ENCODE data around the gene JMJD8. TPM values are rescaled to one million over a fixed set of nuclear protein-coding genes. Genes with fewer than 3 reads are reported as not detected.

The JMJD8 gene
- total and polyA plus RNA-seq, 9 of the 15 experiments (the other 6 are each of a cell fraction or from before 2014, with no cell fraction given): 1.2 to 50.6 (median 29.3) TPM

DNA sequence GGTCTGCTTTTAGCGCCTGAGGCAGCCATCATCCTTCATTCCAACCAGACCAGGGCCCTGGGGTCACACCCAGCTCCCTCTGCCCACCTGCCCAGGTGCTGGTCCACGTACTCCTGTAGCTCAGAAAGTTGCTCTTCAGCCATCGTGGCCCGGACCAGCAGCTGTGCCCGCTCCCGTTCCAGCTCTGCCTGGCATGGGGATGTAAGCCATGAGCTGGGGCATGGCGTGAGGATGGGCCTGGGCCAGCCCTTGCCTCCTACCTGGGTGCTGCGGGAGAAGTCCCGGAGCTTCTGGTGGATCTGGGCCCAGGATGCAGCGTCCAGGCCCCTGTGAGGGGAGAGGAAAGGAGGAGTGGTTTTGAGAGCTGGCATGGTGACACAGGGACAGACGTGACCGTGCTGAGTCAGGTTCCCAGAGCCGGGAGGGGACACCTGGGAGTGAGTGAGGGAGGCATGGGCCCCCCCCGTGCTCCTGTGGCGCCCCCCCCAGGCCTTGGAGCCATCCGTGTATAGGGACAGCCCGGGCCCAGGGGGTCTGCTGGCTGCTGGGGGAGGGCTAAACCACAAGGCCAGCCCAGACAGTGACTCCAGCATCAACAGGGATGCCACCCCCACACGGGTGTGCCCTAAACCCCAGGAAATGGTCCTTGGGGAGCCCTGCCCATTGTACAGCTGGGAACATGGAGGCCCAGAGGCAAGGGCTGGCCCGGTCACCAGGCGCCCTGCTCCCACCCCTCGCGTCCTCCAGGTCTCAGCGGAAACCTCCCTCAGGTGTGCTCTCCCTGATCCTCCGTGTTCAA, 38.9 kb upstream of the JMJD8 start (continued):
- TF ChIP-seq, protein P1, sequence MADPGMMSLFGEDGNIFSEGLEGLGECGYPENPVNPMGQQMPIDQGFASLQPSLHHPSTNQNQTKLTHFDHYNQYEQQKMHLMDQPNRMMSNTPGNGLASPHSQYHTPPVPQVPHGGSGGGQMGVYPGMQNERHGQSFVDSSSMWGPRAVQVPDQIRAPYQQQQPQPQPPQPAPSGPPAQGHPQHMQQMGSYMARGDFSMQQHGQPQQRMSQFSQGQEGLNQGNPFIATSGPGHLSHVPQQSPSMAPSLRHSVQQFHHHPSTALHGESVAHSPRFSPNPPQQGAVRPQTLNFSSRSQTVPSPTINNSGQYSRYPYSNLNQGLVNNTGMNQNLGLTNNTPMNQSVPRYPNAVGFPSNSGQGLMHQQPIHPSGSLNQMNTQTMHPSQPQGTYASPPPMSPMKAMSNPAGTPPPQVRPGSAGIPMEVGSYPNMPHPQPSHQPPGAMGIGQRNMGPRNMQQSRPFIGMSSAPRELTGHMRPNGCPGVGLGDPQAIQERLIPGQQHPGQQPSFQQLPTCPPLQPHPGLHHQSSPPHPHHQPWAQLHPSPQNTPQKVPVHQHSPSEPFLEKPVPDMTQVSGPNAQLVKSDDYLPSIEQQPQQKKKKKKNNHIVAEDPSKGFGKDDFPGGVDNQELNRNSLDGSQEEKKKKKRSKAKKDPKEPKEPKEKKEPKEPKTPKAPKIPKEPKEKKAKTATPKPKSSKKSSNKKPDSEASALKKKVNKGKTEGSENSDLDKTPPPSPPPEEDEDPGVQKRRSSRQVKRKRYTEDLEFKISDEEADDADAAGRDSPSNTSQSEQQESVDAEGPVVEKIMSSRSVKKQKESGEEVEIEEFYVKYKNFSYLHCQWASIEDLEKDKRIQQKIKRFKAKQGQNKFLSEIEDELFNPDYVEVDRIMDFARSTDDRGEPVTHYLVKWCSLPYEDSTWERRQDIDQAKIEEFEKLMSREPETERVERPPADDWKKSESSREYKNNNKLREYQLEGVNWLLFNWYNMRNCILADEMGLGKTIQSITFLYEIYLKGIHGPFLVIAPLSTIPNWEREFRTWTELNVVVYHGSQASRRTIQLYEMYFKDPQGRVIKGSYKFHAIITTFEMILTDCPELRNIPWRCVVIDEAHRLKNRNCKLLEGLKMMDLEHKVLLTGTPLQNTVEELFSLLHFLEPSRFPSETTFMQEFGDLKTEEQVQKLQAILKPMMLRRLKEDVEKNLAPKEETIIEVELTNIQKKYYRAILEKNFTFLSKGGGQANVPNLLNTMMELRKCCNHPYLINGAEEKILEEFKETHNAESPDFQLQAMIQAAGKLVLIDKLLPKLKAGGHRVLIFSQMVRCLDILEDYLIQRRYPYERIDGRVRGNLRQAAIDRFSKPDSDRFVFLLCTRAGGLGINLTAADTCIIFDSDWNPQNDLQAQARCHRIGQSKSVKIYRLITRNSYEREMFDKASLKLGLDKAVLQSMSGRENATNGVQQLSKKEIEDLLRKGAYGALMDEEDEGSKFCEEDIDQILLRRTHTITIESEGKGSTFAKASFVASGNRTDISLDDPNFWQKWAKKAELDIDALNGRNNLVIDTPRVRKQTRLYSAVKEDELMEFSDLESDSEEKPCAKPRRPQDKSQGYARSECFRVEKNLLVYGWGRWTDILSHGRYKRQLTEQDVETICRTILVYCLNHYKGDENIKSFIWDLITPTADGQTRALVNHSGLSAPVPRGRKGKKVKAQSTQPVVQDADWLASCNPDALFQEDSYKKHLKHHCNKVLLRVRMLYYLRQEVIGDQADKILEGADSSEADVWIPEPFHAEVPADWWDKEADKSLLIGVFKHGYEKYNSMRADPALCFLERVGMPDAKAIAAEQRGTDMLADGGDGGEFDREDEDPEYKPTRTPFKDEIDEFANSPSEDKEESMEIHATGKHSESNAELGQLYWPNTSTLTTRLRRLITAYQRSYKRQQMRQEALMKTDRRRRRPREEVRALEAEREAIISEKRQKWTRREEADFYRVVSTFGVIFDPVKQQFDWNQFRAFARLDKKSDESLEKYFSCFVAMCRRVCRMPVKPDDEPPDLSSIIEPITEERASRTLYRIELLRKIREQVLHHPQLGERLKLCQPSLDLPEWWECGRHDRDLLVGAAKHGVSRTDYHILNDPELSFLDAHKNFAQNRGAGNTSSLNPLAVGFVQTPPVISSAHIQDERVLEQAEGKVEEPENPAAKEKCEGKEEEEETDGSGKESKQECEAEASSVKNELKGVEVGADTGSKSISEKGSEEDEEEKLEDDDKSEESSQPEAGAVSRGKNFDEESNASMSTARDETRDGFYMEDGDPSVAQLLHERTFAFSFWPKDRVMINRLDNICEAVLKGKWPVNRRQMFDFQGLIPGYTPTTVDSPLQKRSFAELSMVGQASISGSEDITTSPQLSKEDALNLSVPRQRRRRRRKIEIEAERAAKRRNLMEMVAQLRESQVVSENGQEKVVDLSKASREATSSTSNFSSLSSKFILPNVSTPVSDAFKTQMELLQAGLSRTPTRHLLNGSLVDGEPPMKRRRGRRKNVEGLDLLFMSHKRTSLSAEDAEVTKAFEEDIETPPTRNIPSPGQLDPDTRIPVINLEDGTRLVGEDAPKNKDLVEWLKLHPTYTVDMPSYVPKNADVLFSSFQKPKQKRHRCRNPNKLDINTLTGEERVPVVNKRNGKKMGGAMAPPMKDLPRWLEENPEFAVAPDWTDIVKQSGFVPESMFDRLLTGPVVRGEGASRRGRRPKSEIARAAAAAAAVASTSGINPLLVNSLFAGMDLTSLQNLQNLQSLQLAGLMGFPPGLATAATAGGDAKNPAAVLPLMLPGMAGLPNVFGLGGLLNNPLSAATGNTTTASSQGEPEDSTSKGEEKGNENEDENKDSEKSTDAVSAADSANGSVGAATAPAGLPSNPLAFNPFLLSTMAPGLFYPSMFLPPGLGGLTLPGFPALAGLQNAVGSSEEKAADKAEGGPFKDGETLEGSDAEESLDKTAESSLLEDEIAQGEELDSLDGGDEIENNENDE (IDR thresholded peaks at IDR 0.05; ENCODE audit: low read depth, low read length): no peak
- TF ChIP-seq FOS (IDR thresholded peaks at IDR 0.05; ENCODE audit: extremely low read depth, insufficient read length) (no peak), POLR2G (IDR thresholded peaks at IDR 0.05; ENCODE audit: low read depth, low read length) (peak; percentile 60; the same call in 1 of the 2 replicates), CBX1 (IDR thresholded peaks at IDR 0.05; ENCODE audit: low read depth) (peak; percentile 39; the same call in 1 of the 2 replicates), RCOR1 (IDR thresholded peaks at IDR 0.05; ENCODE audit: borderline replicate concordance in 1 of 2, low read depth in 2 of 2, low read length in 2 of 2) (peak in 1 of 2 experiments; percentile 9; a peak in 1 of 4 replicates), ZNF347 (CRISPR knock-in tag; IDR thresholded peaks at IDR 0.05; ENCODE audit: low read depth) (no peak), ZNF584 (CRISPR knock-in tag; IDR thresholded peaks at IDR 0.05; ENCODE audit: low read depth) (no peak), ZC3H8 (IDR thresholded peaks at IDR 0.05) (no peak), HEY1 (CRISPR knock-in tag; IDR thresholded peaks at IDR 0.05; ENCODE audit: borderline replicate concordance) (no peak), GABPB1 (CRISPR knock-in tag; IDR thresholded peaks at IDR 0.05) (no peak), PML (IDR thresholded peaks at IDR 0.05; ENCODE audit: low read length) (no peak), POLR2A (conservative IDR thresholded peaks at IDR 0.05) (peak; percentile 64)
- TF ChIP-seq, protein P2, sequence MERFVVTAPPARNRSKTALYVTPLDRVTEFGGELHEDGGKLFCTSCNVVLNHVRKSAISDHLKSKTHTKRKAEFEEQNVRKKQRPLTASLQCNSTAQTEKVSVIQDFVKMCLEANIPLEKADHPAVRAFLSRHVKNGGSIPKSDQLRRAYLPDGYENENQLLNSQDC (CRISPR knock-in tag; IDR thresholded peaks at IDR 0.05): no peak
- TF ChIP-seq, protein P3, sequence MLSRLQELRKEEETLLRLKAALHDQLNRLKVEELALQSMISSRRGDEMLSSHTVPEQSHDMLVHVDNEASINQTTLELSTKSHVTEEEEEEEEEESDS (CRISPR knock-in tag; IDR thresholded peaks at IDR 0.05): no peak
- TF ChIP-seq, protein P4, sequence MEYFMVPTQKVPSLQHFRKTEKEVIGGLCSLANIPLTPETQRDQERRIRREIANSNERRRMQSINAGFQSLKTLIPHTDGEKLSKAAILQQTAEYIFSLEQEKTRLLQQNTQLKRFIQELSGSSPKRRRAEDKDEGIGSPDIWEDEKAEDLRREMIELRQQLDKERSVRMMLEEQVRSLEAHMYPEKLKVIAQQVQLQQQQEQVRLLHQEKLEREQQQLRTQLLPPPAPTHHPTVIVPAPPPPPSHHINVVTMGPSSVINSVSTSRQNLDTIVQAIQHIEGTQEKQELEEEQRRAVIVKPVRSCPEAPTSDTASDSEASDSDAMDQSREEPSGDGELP (CRISPR knock-in tag; IDR thresholded peaks at IDR 0.05; ENCODE audit: borderline replicate concordance): no peak

All from K562 (cell line).